ENCODE results near the gene PIN4.
A peak's percentile ranks its signal among the peaks of the same experiment; 100 is the strongest.
"Not testable (repeated sequence)": the region's sequence is repeated elsewhere in the genome, so short reads cannot be mapped to it uniquely, and the experiment has no call there.

PIN4 gene

GRCh38 chrX:72181178-72182125 lies at the start of gene PIN4:
PIN4 (plus strand) TSS chrX:72181757; CDS start chrX:72181786, 29 bp downstream.
- DNase-seq = peak; percentile 74 to 80

GRCh38 chrX:72132456-72132855 lies 49.1 kb upstream of the PIN4 start:
- DNase-seq = no peak

GRCh38 chrX:72133851-72134546 lies 47.6 kb upstream of the PIN4 start:
- DNase-seq = no peak

GRCh38 chrX:72137846-72138495 lies 43.6 kb upstream of the PIN4 start:
- no peak for DNase-seq

- no peak for DNase-seq
These were observed 42.0 kb upstream of the PIN4 start for GRCh38 chrX:72139538-72139937.

GRCh38 chrX:72141372-72142004 lies 40.1 kb upstream of the PIN4 start:
- DNase-seq = no peak

GRCh38 chrX:72142094-72142793 lies 39.3 kb upstream of the PIN4 start:
- DNase-seq = no peak

- DNase-seq = no peak
These were observed 38.6 kb upstream of the PIN4 start for GRCh38 chrX:72142794-72143608.

- DNase-seq = no peak
These were observed 38.0 kb upstream of the PIN4 start for GRCh38 chrX:72143609-72143907.

- DNase-seq = no peak
These were observed 36.4 kb upstream of the PIN4 start for GRCh38 chrX:72145181-72145580.

GRCh38 chrX:72146527-72146926 lies 35.0 kb upstream of the PIN4 start:
- no peak for DNase-seq

- no peak for DNase-seq
These were observed 22.8 kb upstream of the PIN4 start for GRCh38 chrX:72158773-72159172.

- no peak for DNase-seq
These were observed 21.8 kb upstream of the PIN4 start for GRCh38 chrX:72159769-72160168.

- no peak for DNase-seq
These were observed 16.0 kb upstream of the PIN4 start for GRCh38 chrX:72165551-72165950.

GRCh38 chrX:72169008-72169728 lies 12.4 kb upstream of the PIN4 start:
- peak; percentile 12 to 14 for DNase-seq

- DNase-seq = not testable (repeated sequence)
These were observed 5.3 kb upstream of the PIN4 start for GRCh38 chrX:72176289-72176688.

- no peak for DNase-seq
These were observed 4.6 kb upstream of the PIN4 start for GRCh38 chrX:72176981-72177380.

GRCh38 chrX:72180539-72180938 lies 1.0 kb upstream of the PIN4 start:
- no peak for DNase-seq

GRCh38 chrX:72182924-72183323 lies 1.4 kb downstream of the PIN4 start:
- DNase-seq = no peak

- DNase-seq = no peak
These were observed 20.4 kb downstream of the PIN4 start for GRCh38 chrX:72201836-72202536.

All from activated CD4-positive, alpha-beta T cell treated with anti-CD3 and anti-CD28 coated beads, Interleukin-2, amount 50 U/mL, for 4 hours (primary cell).